ENCODE results near the gene JPH2. TPM values are rescaled to one million over a fixed set of nuclear protein-coding genes. Genes with fewer than 3 reads are reported as not detected.
"Not testable (repeated sequence)": the region's sequence is repeated elsewhere in the genome, so short reads cannot be mapped to it uniquely, and the experiment has no call there.

JPH2 gene
- total RNA-seq, 1 experiment from 2014 or later = 0.17 TPM

GRCh38 chr20:44193801-44194200, 6.8 kb upstream of the JPH2 start:
- Histone ChIP-seq H3K4me1 (ENCODE audit: control insufficient read depth in 1 of 2, insufficient read depth in 2 of 2, low read length in 2 of 2) (no peaks in the 10 kb centered on the region; a peak in 1 of 4 replicates), H3K4me3 (replicated peaks in 1 of 2; ENCODE audit: low read depth in 1 of 2, low read length in 2 of 2) (no peak overlapping the region), H3K27me3 (ENCODE audit: insufficient read depth, low read length) (no peaks in the 10 kb centered on the region), H3K27ac (ENCODE audit: low read depth, low read length) (no peak overlapping the region), H4K20me1 (ENCODE audit: insufficient read depth) (no peaks in the 10 kb centered on the region), H3K9ac (ENCODE audit: low read length) (no peak overlapping the region), H3K4me2 (ENCODE audit: low read length) (no peak overlapping the region), H3K9me3 (ENCODE audit: control insufficient read depth in 1 of 2, insufficient read depth in 1 of 2, low read depth in 1 of 2, low read length in 2 of 2) (no peaks in the 10 kb centered on the region), H3K36me3 (ENCODE audit: control insufficient read depth in 1 of 2, insufficient read depth in 2 of 2, low read length in 2 of 2) (peaks cover 10 to 15% of the 10 kb centered on the region in 2 experiments; a peak in 3 of 4 replicates), H2AFZ (ENCODE audit: low read depth, low read length, poor library complexity, severe bottlenecking) (no peak overlapping the region), H3K79me2 (ENCODE audit: insufficient read depth, low read length) (no peaks in the 10 kb centered on the region), H3K9me2 (ENCODE audit: insufficient read depth) (no peaks in the 10 kb centered on the region)
- TF ChIP-seq ATF3 (IDR thresholded peaks at IDR 0.05) (no peak), SP1 (IDR thresholded peaks at IDR 0.05; ENCODE audit: low read depth) (no peak), ZFX (IDR thresholded peaks at IDR 0.05) (no peak), TCF7L2 (IDR thresholded peaks at IDR 0.05; ENCODE audit: borderline replicate concordance, extremely low read depth, insufficient read depth, insufficient read length) (no peak)
- intact Hi-C loops (cut with micrococcal nuclease) = loop anchor here (5.0 to 10.0 kb wide), 2 partner anchors 659 to 746 kb away; no protein-coding TSS in a partner anchor
- CTCF ChIA-PET = interaction anchor here (6.7 kb wide), 1 partner anchor 75 kb away, joined by 197 read pairs; no protein-coding TSS in a partner anchor
- RAD21 ChIA-PET (ENCODE audit: low non-redundant PET in 1 of 2, low total read pairs in 2 of 2, uncharacterized antibody in 2 of 2, unreplicated experiment in 2 of 2) = no interaction called here
- BruUV-seq (replicated peaks) = no TSS peak
- ATAC-seq (no peak), DNase-seq (ENCODE audit: low read depth, low spot score) (no peak)
- POLR2A ChIA-PET = no interaction called here

GRCh38 chr20:44191640-44192039, 4.7 kb upstream of the JPH2 start:
- H3K9me3 ChIP-seq (ENCODE audit: control insufficient read depth in 1 of 2, insufficient read depth in 1 of 2, low read depth in 1 of 2, low read length in 2 of 2); H3K27ac ChIP-seq (ENCODE audit: low read depth, low read length); H2AFZ ChIP-seq (ENCODE audit: low read depth, low read length, poor library complexity, severe bottlenecking); ATAC-seq; H3K4me2 ChIP-seq (ENCODE audit: low read length); H3K36me3 ChIP-seq (ENCODE audit: control insufficient read depth in 1 of 2, insufficient read depth in 2 of 2, low read length in 2 of 2); H3K4me3 ChIP-seq (replicated peaks in 1 of 2; ENCODE audit: low read depth in 1 of 2, low read length in 2 of 2); H3K9me2 ChIP-seq (ENCODE audit: insufficient read depth); DNase-seq (ENCODE audit: low read depth, low spot score); H3K9ac ChIP-seq (ENCODE audit: low read length); H3K27me3 ChIP-seq (ENCODE audit: insufficient read depth, low read length); H4K20me1 ChIP-seq (ENCODE audit: insufficient read depth); H3K79me2 ChIP-seq (ENCODE audit: insufficient read depth, low read length); BruUV-seq (replicated peaks); POLR2A ChIA-PET: not testable (repeated sequence)
- intact Hi-C loops (cut with micrococcal nuclease) = loop anchor here (5.0 to 10.0 kb wide), 2 partner anchors 657 to 744 kb away; no protein-coding TSS in a partner anchor
- CTCF ChIA-PET = interaction anchor here (2.4 to 6.7 kb wide), 2 partner anchors 72 to 77 kb away, joined by 16 to 197 read pairs; no protein-coding TSS in a partner anchor
- RAD21 ChIA-PET (ENCODE audit: low non-redundant PET in 1 of 2, low total read pairs in 2 of 2, uncharacterized antibody in 2 of 2, unreplicated experiment in 2 of 2) = interaction anchor here in 1 of 2 experiments (2.9 kb wide), 1 partner anchor 75 kb away, joined by 24 read pairs; no protein-coding TSS in a partner anchor
- H3K4me1 ChIP-seq (ENCODE audit: control insufficient read depth in 1 of 2, insufficient read depth in 2 of 2, low read length in 2 of 2) = peaks cover 15 to 19% of the 10 kb centered on the region in 2 experiments
